Kidney (tissue), 14 donors: ENCODE measurements around the gene HIKESHI. TPM values are rescaled to one million over a fixed set of nuclear protein-coding genes. Genes with fewer than 3 reads are reported as not detected.
"Not testable (repeated sequence)": the region's sequence is repeated elsewhere in the genome, so short reads cannot be mapped to it uniquely, and the experiment has no call there.

Experiments
- DNase-seq, 5 donors: peaks; one replicate each; pipeline ENCODE4 v3.0.0-alpha.2; 2013 to 2020
- FAIRE-seq: peaks from 2 replicates; lab custom pipeline; 2012; peaks lifted over from hg19 to GRCh38; lab: Jason Lieb, UNC
- H3K27ac ChIP-seq, 2 donors: one replicate each; pipeline ENCODE4 v1.7.0; 2013; ENCODE audit warnings: low read depth in 2 of 2, low read length in 2 of 2, inconsistent platforms in 1 of 2
- H3K27me3 ChIP-seq: one replicate; pipeline ENCODE4 v1.7.1; 2013; ENCODE audit warnings: low read length, inconsistent platforms; ENCODE audit not compliant: control insufficient read depth, insufficient read depth
- H3K36me3 ChIP-seq, 3 donors: one replicate each; pipeline versions ENCODE4 v1.7.0 to v1.7.1; 2013; ENCODE audit warnings: low read length in 3 of 3, control low read depth in 1 of 3, inconsistent platforms in 1 of 3; ENCODE audit not compliant: insufficient read depth in 3 of 3, control insufficient read depth in 2 of 3
- H3K4me1 ChIP-seq, 3 donors: one replicate each; pipeline versions ENCODE4 v1.7.0 to v1.7.1; 2013; ENCODE audit warnings: low read length in 3 of 3, inconsistent platforms in 1 of 3, low read depth in 1 of 3; ENCODE audit not compliant: control insufficient read depth in 2 of 3, insufficient read depth in 2 of 3
- H3K4me3 ChIP-seq, 3 donors: one replicate each; pipeline versions ENCODE4 v1.7.0 to v1.8.1; 2013; ENCODE audit warnings: low read length in 3 of 3, control low read depth in 1 of 3, inconsistent platforms in 1 of 3
- H3K9ac ChIP-seq, 3 donors: one replicate each; pipeline versions ENCODE4 v1.7.0 to v1.7.1; 2013; ENCODE audit warnings: low read length in 3 of 3, control low read depth in 1 of 3, inconsistent platforms in 1 of 3
- H3K9me3 ChIP-seq, 3 donors: one replicate each; pipeline versions ENCODE4 v1.7.0 to v1.7.1; 2013; ENCODE audit warnings: low read length in 3 of 3, control low read depth in 1 of 3, inconsistent platforms in 1 of 3; ENCODE audit not compliant: control insufficient read depth in 2 of 3, insufficient read depth in 1 of 3
- intact Hi-C: fragments of 100-400 bp; cut with DNase I; formaldehyde crosslinking; loops from one replicate; pipeline ENCODE4 v1.11.1; 2022
- polyA plus RNA-seq: library from polyadenylated mRNA; stranded (reverse); fragments of 350-450 nt; fragmentation: Illumina TruSeq; extraction: RNeasy Lipid Tissue Mini Kit (QIAGEN cat#74804); gene quantifications from one replicate; pipeline ENCODE4 v1.2.3, GENCODE V29; 2014; ENCODE audit warnings: low read depth, low replicate concordance; ENCODE audit not compliant: insufficient read depth
- total RNA-seq: library from RNA; stranded (reverse); fragmentation: NEBNext Ultra II Directional; extraction: Animal tissue kit (Norgen Biotek cat#: 25700); gene quantifications from one replicate; pipeline ENCODE4 v1.2.1, GENCODE V29; 2021
- TF ChIP-seq, protein P1 (sequence below): IDR thresholded peaks from 3 replicates; pipeline ENCODE4 v1.5.1; 2012; ENCODE audit warnings: mild to moderate bottlenecking, moderate library complexity, borderline replicate concordance; ENCODE audit not compliant: insufficient read depth; ENCODE audit errors: extremely low read depth
- donor health status: control.
- donor health status: control.
- donor health status: control.
- donor health status: control.
- donor health status: control.
- donor health status: DM: yes; HTN: yes; CAD: no.
- donor health status: Normal renal cell carcinoma (clear cell type).

The HIKESHI gene
- total and polyA plus RNA-seq, 2 donors from 2014 or later = 26.9 to 47.0 TPM

DNA sequence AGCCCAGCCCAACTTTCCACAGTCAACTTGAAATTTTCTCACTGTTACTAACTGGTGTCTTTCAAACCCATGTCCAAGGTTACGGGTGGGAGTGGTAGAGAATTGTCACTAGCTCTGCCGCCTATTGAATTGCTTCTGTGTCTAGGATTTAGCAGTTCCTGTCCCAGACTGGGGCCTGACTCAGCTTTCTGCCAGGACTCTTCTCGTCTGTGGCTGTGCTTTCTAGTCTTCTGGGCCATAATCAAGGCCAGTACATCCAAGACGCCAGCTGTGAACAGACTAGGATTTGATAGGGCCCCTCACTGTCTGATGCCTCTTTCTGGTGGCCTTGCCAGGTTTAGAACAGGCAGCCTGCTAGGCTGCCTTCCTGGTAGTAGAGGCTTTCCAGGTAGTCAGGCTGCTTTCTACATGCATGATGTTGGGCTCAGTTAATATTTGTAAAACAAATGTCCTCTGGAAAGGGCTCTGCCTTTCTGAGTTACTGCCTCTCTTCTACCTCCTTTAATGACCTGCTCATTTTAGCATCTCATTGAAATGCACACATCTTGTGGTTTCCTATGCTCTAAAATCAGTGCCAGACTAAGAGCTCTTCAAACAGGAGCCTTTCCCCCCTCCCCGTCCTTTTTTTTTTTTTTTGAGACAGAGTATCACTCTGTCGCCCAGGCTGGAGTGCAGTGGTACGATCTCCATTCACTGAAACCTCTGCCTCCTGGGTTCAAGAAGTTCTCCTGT, 13.1 kb upstream of the HIKESHI start:
- FAIRE-seq (no peak), DNase-seq (no peak)
- TF ChIP-seq, protein P1, sequence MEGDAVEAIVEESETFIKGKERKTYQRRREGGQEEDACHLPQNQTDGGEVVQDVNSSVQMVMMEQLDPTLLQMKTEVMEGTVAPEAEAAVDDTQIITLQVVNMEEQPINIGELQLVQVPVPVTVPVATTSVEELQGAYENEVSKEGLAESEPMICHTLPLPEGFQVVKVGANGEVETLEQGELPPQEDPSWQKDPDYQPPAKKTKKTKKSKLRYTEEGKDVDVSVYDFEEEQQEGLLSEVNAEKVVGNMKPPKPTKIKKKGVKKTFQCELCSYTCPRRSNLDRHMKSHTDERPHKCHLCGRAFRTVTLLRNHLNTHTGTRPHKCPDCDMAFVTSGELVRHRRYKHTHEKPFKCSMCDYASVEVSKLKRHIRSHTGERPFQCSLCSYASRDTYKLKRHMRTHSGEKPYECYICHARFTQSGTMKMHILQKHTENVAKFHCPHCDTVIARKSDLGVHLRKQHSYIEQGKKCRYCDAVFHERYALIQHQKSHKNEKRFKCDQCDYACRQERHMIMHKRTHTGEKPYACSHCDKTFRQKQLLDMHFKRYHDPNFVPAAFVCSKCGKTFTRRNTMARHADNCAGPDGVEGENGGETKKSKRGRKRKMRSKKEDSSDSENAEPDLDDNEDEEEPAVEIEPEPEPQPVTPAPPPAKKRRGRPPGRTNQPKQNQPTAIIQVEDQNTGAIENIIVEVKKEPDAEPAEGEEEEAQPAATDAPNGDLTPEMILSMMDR = no peak
- Histone ChIP-seq H3K27me3 (no peaks in the 10 kb centered on the region), H3K4me1 (no peaks in the 10 kb centered on the region), H3K27ac (no peak overlapping the region), H3K9ac (no peak overlapping the region), H3K4me3 (no peak overlapping the region), H3K9me3 (no peaks in the 10 kb centered on the region), H3K36me3 (no peaks in the 10 kb centered on the region)
- intact Hi-C loops = no loop called here

GRCh38 chr11:86289508-86290280, 12.3 kb upstream of the HIKESHI start:
- not testable (repeated sequence) for H3K27me3 ChIP-seq, H3K36me3 ChIP-seq, H3K4me3 ChIP-seq, H3K9me3 ChIP-seq, H3K4me1 ChIP-seq, H3K9ac ChIP-seq, H3K27ac ChIP-seq, FAIRE-seq, DNase-seq
- intact Hi-C loops = loop anchor here (10.0 kb wide), 1 partner anchor 435 kb away; the partner anchor contains the start of gene CCDC83

GRCh38 chr11:86291466-86292262, 10.4 kb upstream of the HIKESHI start:
- H3K9me3 ChIP-seq = no peaks in the 10 kb centered on the region
- H3K4me1 ChIP-seq = no peaks in the 10 kb centered on the region
- peak; percentile 19 for FAIRE-seq
- intact Hi-C loops = loop anchor here (10.0 kb wide), 1 partner anchor 437 kb away; the partner anchor contains the start of gene CCDC83
- no peaks in the 10 kb centered on the region for H3K27me3 ChIP-seq
- DNase-seq = peak in 3 of 5 donors; percentile 37 to 80 (median 59)
- no peak overlapping the region for H3K4me3 ChIP-seq
- no peak overlapping the region for H3K9ac ChIP-seq
- H3K27ac ChIP-seq = no peak overlapping the region
- no peaks in the 10 kb centered on the region for H3K36me3 ChIP-seq
- TF ChIP-seq, protein P1 = peak; percentile 49
